HepG2 (cell line): Measurements from ENCODE around the gene ZAR1L. TPM values are rescaled to one million over a fixed set of nuclear protein-coding genes. Genes with fewer than 3 reads are reported as not detected.

Source experiments
- AKAP8 ChIP-seq: sonication (generic); formaldehyde crosslinking; IDR thresholded peaks from 2 replicates; pipeline ENCODE4 v1.5.1; 2020; ENCODE audit warnings: mild to moderate bottlenecking, missing genetic modification reagents
- FIP1L1 ChIP-seq: fragments of 200-400 bp; formaldehyde crosslinking; IDR thresholded peaks from 2 replicates; pipeline ENCODE4 v1.6.1; 2018; ENCODE audit warnings: low read depth, mild to moderate bottlenecking, low read length, moderate library complexity, borderline replicate concordance; ENCODE audit not compliant: insufficient read depth
- KDM3A ChIP-seq: IDR thresholded peaks from 2 replicates; pipeline ENCODE4 v1.6.1; 2018; ENCODE audit warnings: low read depth, missing compliant biosample characterization
- KDM5A ChIP-seq: fragments of 200-600 bp; sonication (generic); IDR thresholded peaks from 2 replicates; pipeline ENCODE4 v1.7.0; 2018; ENCODE audit warnings: antibody characterized with exemption, mild to moderate bottlenecking, low read length, borderline replicate concordance
- KLF12 ChIP-seq: sonication (generic); formaldehyde crosslinking; IDR thresholded peaks from 2 replicates; pipeline ENCODE4 v1.4.0; 2020; ENCODE audit warnings: missing genetic modification reagents, borderline replicate concordance
- MIER2 ChIP-seq: IDR thresholded peaks from 2 replicates; pipeline ENCODE4 v1.6.1; 2016; ENCODE audit warnings: missing biosample characterization, missing genetic modification reagents
- PCBP2 ChIP-seq: fragments of 200-400 bp; formaldehyde crosslinking; optimal IDR thresholded peaks from 2 replicates; pipeline ENCODE3; 2018; ENCODE audit warnings: low read length, low read depth; ENCODE audit not compliant: poor library complexity, severe bottlenecking
- POLR2AphosphoS5 ChIP-seq: IDR thresholded peaks from 2 replicates; pipeline ENCODE4 v1.6.1; 2012; ENCODE audit warnings: low read depth, low read length
- RARA ChIP-seq: IDR thresholded peaks from 2 replicates; pipeline ENCODE4 v1.6.1; 2016; ENCODE audit warnings: missing genetic modification reagents, missing compliant biosample characterization
- SIX1 ChIP-seq: sonication (generic); formaldehyde crosslinking; IDR thresholded peaks from 2 replicates; pipeline ENCODE4 v1.4.0; 2020; ENCODE audit warnings: missing genetic modification reagents, borderline replicate concordance
- SMYD3 ChIP-seq: sonication (generic); formaldehyde crosslinking; IDR thresholded peaks from 2 replicates; pipeline ENCODE4 v1.8.1; 2023; ENCODE audit warnings: mild to moderate bottlenecking, missing genetic modification reagents
- SP4 ChIP-seq: sonication (generic); formaldehyde crosslinking; IDR thresholded peaks from 2 replicates; pipeline ENCODE4 v1.8.1; 2023; ENCODE audit warnings: mild to moderate bottlenecking, missing genetic modification reagents
- TCF7L2 ChIP-seq: IDR thresholded peaks from 2 replicates; pipeline ENCODE4 v1.6.1; 2011; ENCODE audit warnings: mild to moderate bottlenecking, low read depth, low read length, moderate library complexity
- YEATS4 ChIP-seq: sonication (generic); formaldehyde crosslinking; IDR thresholded peaks from 2 replicates; pipeline ENCODE4 v1.4.0; 2020; ENCODE audit warnings: missing genetic modification reagents, borderline replicate concordance
- ZNF230 ChIP-seq: sonication (generic); formaldehyde crosslinking; IDR thresholded peaks from 2 replicates; pipeline ENCODE4 v1.4.0; 2020; ENCODE audit warnings: mild to moderate bottlenecking, missing genetic modification reagents
- ZNF326 ChIP-seq: sonication (generic); formaldehyde crosslinking; IDR thresholded peaks from 2 replicates; pipeline ENCODE4 v1.4.0; 2020; ENCODE audit warnings: missing genetic modification reagents, borderline replicate concordance
- ZNF329 ChIP-seq: sonication (generic); formaldehyde crosslinking; IDR thresholded peaks from 2 replicates; pipeline ENCODE4 v1.9.0; 2021; ENCODE audit warnings: low read depth, mild to moderate bottlenecking, missing genetic modification reagents
- ZNF44 ChIP-seq: sonication (generic); formaldehyde crosslinking; IDR thresholded peaks from 2 replicates; pipeline ENCODE4 v1.5.1; 2020; ENCODE audit warnings: mild to moderate bottlenecking, missing genetic modification reagents
- ZNF577 ChIP-seq: sonication (generic); formaldehyde crosslinking; IDR thresholded peaks from 2 replicates; pipeline ENCODE4 v1.4.0; 2020; ENCODE audit warnings: mild to moderate bottlenecking, low read depth, missing genetic modification reagents, borderline replicate concordance
- ZNF761 ChIP-seq: sonication (generic); formaldehyde crosslinking; conservative IDR thresholded peaks from 2 replicates; pipeline ENCODE4 v1.4.0; 2020; ENCODE audit warnings: mild to moderate bottlenecking, missing genetic modification reagents
- ZSCAN25 ChIP-seq: sonication (generic); formaldehyde crosslinking; IDR thresholded peaks from 2 replicates; pipeline ENCODE4 v1.8.0; 2022; ENCODE audit warnings: mild to moderate bottlenecking, missing genetic modification reagents
- polyA plus RNA-seq, 8 experiments: library from polyadenylated mRNA; depleted of rRNA in 3 of 8; stranded (reverse) in 7 of 8; unstranded in 1 of 8; fragments of >200 nt; fragmentation: Illumina TruSeq in 4 of 8; extraction: Trizol in 4 of 8; gene quantifications; 2 replicates each; pipeline versions ENCODE4 v1.2.1 to v1.2.3, GENCODE V29; 2011 to 2016; ENCODE audit warnings: low read depth in 4 of 8, missing spikeins in 1 of 8, mixed read lengths in 1 of 8; ENCODE audit not compliant: insufficient read depth in 1 of 8
- total RNA-seq, 5 experiments: library from RNA; depleted of rRNA; stranded (reverse); fragments of >200 nt; fragmentation: Illumina TruSeq; extraction: Trizol; gene quantifications; 2 replicates each; pipeline ENCODE4 v1.2.3, GENCODE V29; 2016; ENCODE audit warnings: low read depth in 1 of 5
- TF ChIP-seq, protein P1 (sequence below): sonication (generic); formaldehyde crosslinking; IDR thresholded peaks from 2 replicates; pipeline ENCODE4 v1.5.1; 2020; ENCODE audit warnings: mild to moderate bottlenecking, missing genetic modification reagents, moderate library complexity
- TF ChIP-seq, protein P2 (sequence below): sonication (generic); formaldehyde crosslinking; conservative IDR thresholded peaks from 2 replicates; pipeline ENCODE4 v1.8.0; 2022; ENCODE audit warnings: low read depth, missing genetic modification reagents
- TF ChIP-seq, protein P3 (sequence below): sonication (generic); formaldehyde crosslinking; IDR thresholded peaks from 2 replicates; pipeline ENCODE4 v1.5.0; 2020; ENCODE audit warnings: missing genetic modification reagents

ZAR1L gene
- total and polyA plus RNA-seq, 2 of the 13 experiments (the other 11 are each of a cell fraction or from before 2014, with no cell fraction given) = 0.09 TPM; not detected in 1

DNA sequence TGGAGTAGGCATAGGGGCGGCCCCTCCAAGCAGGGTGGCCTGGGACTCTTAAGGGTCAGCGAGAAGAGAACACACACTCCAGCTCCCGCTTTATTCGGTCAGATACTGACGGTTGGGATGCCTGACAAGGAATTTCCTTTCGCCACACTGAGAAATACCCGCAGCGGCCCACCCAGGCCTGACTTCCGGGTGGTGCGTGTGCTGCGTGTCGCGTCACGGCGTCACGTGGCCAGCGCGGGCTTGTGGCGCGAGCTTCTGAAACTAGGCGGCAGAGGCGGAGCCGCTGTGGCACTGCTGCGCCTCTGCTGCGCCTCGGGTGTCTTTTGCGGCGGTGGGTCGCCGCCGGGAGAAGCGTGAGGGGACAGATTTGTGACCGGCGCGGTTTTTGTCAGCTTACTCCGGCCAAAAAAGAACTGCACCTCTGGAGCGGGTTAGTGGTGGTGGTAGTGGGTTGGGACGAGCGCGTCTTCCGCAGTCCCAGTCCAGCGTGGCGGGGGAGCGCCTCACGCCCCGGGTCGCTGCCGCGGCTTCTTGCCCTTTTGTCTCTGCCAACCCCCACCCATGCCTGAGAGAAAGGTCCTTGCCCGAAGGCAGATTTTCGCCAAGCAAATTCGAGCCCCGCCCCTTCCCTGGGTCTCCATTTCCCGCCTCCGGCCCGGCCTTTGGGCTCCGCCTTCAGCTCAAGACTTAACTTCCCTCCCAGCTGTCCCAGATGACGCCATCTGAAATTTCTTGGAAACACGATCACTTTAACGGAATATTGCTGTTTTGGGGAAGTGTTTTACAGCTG is at the start of gene ZAR1L, which contains the start of gene BRCA2 (continued):
- TF ChIP-seq, protein P1, sequence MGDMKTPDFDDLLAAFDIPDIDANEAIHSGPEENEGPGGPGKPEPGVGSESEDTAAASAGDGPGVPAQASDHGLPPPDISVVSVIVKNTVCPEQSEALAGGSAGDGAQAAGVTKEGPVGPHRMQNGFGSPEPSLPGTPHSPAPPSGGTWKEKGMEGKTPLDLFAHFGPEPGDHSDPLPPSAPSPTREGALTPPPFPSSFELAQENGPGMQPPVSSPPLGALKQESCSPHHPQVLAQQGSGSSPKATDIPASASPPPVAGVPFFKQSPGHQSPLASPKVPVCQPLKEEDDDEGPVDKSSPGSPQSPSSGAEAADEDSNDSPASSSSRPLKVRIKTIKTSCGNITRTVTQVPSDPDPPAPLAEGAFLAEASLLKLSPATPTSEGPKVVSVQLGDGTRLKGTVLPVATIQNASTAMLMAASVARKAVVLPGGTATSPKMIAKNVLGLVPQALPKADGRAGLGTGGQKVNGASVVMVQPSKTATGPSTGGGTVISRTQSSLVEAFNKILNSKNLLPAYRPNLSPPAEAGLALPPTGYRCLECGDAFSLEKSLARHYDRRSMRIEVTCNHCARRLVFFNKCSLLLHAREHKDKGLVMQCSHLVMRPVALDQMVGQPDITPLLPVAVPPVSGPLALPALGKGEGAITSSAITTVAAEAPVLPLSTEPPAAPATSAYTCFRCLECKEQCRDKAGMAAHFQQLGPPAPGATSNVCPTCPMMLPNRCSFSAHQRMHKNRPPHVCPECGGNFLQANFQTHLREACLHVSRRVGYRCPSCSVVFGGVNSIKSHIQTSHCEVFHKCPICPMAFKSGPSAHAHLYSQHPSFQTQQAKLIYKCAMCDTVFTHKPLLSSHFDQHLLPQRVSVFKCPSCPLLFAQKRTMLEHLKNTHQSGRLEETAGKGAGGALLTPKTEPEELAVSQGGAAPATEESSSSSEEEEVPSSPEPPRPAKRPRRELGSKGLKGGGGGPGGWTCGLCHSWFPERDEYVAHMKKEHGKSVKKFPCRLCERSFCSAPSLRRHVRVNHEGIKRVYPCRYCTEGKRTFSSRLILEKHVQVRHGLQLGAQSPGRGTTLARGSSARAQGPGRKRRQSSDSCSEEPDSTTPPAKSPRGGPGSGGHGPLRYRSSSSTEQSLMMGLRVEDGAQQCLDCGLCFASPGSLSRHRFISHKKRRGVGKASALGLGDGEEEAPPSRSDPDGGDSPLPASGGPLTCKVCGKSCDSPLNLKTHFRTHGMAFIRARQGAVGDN (CRISPR knock-in tag) = peak; percentile 96
- TF ChIP-seq FIP1L1 (no peak), KLF12 (CRISPR knock-in tag) (peak; percentile 63; the same call in 1 of the 2 replicates), SP4 (CRISPR knock-in tag) (peak; percentile 55; the same call in 1 of the 2 replicates), POLR2AphosphoS5 (peak; percentile 87), KDM5A (0 out of 2 replicates have a peak, but pooled peaks have one; percentile 20), ZNF329 (CRISPR knock-in tag) (peak; percentile 28; the same call in 1 of the 2 replicates), MIER2 (CRISPR knock-in tag) (no peak), ZNF44 (CRISPR knock-in tag) (no peak), ZNF577 (CRISPR knock-in tag) (no peak), TCF7L2 (no peak), PCBP2 (no peak), RARA (CRISPR knock-in tag) (no peak), ZNF761 (CRISPR knock-in tag) (peak; percentile 85; the same call in 1 of the 2 replicates), AKAP8 (CRISPR knock-in tag) (no peak), KDM3A (CRISPR knock-in tag) (no peak), SMYD3 (CRISPR knock-in tag) (no peak; the same call in 1 of the 2 replicates), ZNF326 (CRISPR knock-in tag) (no peak), ZNF230 (0 out of 2 replicates have a peak, but pooled peaks have one; percentile 52), ZSCAN25 (CRISPR knock-in tag) (no peak), YEATS4 (CRISPR knock-in tag) (peak; percentile 81; the same call in 1 of the 2 replicates), SIX1 (CRISPR knock-in tag) (no peak)
- TF ChIP-seq, protein P2, sequence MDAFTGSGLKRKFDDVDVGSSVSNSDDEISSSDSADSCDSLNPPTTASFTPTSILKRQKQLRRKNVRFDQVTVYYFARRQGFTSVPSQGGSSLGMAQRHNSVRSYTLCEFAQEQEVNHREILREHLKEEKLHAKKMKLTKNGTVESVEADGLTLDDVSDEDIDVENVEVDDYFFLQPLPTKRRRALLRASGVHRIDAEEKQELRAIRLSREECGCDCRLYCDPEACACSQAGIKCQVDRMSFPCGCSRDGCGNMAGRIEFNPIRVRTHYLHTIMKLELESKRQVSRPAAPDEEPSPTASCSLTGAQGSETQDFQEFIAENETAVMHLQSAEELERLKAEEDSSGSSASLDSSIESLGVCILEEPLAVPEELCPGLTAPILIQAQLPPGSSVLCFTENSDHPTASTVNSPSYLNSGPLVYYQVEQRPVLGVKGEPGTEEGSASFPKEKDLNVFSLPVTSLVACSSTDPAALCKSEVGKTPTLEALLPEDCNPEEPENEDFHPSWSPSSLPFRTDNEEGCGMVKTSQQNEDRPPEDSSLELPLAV (CRISPR knock-in tag) = no peak
- TF ChIP-seq, protein P3, sequence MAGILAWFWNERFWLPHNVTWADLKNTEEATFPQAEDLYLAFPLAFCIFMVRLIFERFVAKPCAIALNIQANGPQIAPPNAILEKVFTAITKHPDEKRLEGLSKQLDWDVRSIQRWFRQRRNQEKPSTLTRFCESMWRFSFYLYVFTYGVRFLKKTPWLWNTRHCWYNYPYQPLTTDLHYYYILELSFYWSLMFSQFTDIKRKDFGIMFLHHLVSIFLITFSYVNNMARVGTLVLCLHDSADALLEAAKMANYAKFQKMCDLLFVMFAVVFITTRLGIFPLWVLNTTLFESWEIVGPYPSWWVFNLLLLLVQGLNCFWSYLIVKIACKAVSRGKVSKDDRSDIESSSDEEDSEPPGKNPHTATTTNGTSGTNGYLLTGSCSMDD (CRISPR knock-in tag) = no peak
